ENCODE data around the gene EPB41L3.

- TF ChIP-seq POLR2A (IDR thresholded peaks at IDR 0.05; ENCODE audit: low read length) = no peak
- TF ChIP-seq GATA1 (IDR thresholded peaks at IDR 0.05; ENCODE audit: low read depth, low read length) = no peak
Observed at GRCh38 chr18:5510135-5510846, 33.5 kb downstream of the EPB41L3 start.
